ENCODE results near the gene PJA1.

PJA1 gene

DNA sequence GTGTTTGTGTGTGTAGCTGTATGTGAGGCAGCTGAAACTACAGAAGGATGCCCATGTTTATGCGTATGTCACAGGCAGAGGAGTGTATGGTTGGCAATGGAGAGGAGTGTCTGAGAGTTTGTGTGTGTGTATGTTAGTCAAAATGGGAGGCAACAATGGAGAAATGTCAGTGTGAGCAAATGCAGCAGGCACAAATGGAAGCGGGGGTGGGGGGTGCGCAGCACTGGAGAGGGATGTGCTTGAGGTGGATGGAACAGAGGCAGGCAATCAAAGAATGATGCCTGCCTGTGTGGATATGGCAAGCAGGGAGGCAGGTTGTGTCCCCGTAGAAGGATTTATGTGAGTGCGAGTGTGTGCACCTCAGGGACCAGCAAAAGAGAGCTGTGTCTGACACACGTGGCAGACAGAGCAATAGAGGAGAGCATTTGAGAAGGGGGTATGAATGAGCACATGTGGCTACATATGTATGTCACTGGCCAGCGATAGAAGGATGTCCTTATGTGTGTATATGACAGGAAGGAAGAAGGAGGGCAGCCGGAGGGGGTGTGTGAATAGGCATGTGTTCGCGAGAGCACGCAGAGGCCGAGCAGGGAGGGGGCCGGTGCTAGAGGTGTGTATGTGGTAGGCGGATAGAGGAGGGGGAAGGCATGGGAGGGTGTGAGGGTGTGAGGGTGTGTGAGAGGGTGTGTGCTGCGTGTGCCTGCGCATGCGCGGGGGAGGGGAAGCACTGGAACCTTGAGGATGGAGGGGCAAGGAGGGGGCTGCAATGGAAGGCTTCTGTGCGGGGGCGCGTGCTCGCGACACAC, 1.1 kb downstream of the PJA1 start:
- Histone ChIP-seq H3K4me3 (ENCODE audit: low read length) (peak overlapping the region; percentile 81), H4K20me1 (ENCODE audit: control insufficient read depth, insufficient read depth, low read depth, low read length) (no peaks in the 10 kb centered on the region), H3K4me1 (ENCODE audit: control insufficient read depth, low read length) (no peaks in the 10 kb centered on the region; the same call in 1 of the 2 replicates), H3K36me3 (ENCODE audit: control insufficient read depth, low read length) (no peaks in the 10 kb centered on the region), H3K27me3 (ENCODE audit: control insufficient read depth, low read length) (no peaks in the 10 kb centered on the region; the same call in 1 of the 2 replicates), H3F3A (ENCODE audit: control insufficient read depth, insufficient read depth) (no peaks in the 10 kb centered on the region), H3K27ac (ENCODE audit: low read depth, low read length) (no peak overlapping the region), H3K9me2 (replicated peaks; ENCODE audit: control insufficient read depth, low read length) (no peaks in the 10 kb centered on the region), H3K9me3 (ENCODE audit: control insufficient read depth, insufficient read depth, low read length) (no peaks in the 10 kb centered on the region), H3K79me2 (ENCODE audit: control insufficient read depth, low read length) (no peaks in the 10 kb centered on the region), H3K4me2 (ENCODE audit: low read length) (peak overlapping the region; percentile 58)
- no peak for TF ChIP-seq EZH2phosphoT487 (IDR thresholded peaks at IDR 0.05; ENCODE audit: borderline replicate concordance, low read length)
- TF ChIP-seq, protein P1, sequence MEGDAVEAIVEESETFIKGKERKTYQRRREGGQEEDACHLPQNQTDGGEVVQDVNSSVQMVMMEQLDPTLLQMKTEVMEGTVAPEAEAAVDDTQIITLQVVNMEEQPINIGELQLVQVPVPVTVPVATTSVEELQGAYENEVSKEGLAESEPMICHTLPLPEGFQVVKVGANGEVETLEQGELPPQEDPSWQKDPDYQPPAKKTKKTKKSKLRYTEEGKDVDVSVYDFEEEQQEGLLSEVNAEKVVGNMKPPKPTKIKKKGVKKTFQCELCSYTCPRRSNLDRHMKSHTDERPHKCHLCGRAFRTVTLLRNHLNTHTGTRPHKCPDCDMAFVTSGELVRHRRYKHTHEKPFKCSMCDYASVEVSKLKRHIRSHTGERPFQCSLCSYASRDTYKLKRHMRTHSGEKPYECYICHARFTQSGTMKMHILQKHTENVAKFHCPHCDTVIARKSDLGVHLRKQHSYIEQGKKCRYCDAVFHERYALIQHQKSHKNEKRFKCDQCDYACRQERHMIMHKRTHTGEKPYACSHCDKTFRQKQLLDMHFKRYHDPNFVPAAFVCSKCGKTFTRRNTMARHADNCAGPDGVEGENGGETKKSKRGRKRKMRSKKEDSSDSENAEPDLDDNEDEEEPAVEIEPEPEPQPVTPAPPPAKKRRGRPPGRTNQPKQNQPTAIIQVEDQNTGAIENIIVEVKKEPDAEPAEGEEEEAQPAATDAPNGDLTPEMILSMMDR (IDR thresholded peaks at IDR 0.05; ENCODE audit: low read depth, low read length, poor library complexity, severe bottlenecking): no peak

DNA sequence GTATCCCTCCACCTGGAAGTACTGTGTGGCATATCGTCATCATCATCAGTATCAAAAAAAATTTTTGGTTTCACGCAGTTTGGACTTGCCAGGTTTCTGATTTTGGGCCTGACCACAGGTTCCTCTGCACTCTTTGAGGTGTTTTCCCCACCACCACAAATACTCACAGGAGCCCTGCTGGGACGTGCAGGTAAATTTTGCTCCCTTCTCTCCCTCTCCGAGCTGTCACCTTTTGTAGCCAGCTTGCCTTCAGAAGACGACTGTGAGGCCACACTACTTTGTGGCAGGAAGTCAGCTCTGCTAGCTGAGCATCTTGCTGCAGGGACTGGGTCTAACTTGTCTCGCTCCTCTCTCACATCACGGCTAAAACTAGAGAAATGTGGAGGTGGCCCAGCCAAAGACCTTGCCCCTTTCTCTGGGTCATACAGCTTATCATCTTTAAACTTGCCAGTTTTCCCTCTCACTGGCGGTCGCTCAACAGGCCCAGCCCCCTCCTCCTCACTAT, 2.8 kb downstream of the PJA1 start:
- H3K4me3 ChIP-seq (ENCODE audit: low read length): no peak overlapping the region
- no peaks in the 10 kb centered on the region for H3K9me2 ChIP-seq (replicated peaks; ENCODE audit: control insufficient read depth, low read length)
- no peaks in the 10 kb centered on the region for H3K9me3 ChIP-seq (ENCODE audit: control insufficient read depth, insufficient read depth, low read length)
- H3K79me2 ChIP-seq (ENCODE audit: control insufficient read depth, low read length): no peaks in the 10 kb centered on the region
- TF ChIP-seq, protein P1 (IDR thresholded peaks at IDR 0.05; ENCODE audit: low read depth, low read length, poor library complexity, severe bottlenecking): no peak
- TF ChIP-seq EZH2phosphoT487 (IDR thresholded peaks at IDR 0.05; ENCODE audit: borderline replicate concordance, low read length): no peak
- H3K27ac ChIP-seq (ENCODE audit: low read depth, low read length): no peak overlapping the region
- no peaks in the 10 kb centered on the region for H3F3A ChIP-seq (ENCODE audit: control insufficient read depth, insufficient read depth)
- no peak overlapping the region for H3K4me2 ChIP-seq (ENCODE audit: low read length)
- no peaks in the 10 kb centered on the region for H4K20me1 ChIP-seq (ENCODE audit: control insufficient read depth, insufficient read depth, low read depth, low read length)
- H3K27me3 ChIP-seq (ENCODE audit: control insufficient read depth, low read length): no peaks in the 10 kb centered on the region; the same call in 1 of the 2 replicates
- H3K36me3 ChIP-seq (ENCODE audit: control insufficient read depth, low read length): no peaks in the 10 kb centered on the region
- no peaks in the 10 kb centered on the region; the same call in 1 of the 2 replicates for H3K4me1 ChIP-seq (ENCODE audit: control insufficient read depth, low read length)

DNA sequence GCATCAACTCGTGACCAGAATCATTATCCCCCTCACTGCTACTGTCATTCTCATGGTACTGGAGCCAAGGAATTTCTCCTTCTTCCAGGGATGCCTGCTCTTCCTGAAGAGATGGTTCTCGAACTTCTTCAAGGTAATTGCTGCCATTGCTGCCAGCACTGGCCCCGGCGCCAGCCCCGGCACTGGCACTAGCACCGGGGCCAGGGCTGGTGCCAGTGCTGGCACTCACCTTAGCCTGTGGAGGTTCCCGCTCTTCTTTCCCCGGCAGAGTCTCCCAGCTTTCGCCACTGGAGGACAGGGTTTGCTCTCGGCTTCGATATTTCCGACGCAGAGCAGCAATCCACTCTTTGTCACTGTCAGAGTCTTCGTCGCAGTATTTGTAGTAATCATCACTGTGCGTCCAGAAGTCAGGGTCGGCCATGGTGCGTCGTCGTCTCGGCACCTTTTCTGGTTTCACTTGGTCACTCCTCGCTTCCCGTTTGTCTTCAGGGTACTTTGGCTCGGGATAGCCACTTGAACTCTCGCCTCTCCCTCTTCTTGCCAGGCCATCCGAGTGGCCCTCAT, 3.4 kb downstream of the PJA1 start:
- Histone ChIP-seq H3K4me2 (ENCODE audit: low read length) (no peak overlapping the region), H3K4me1 (ENCODE audit: control insufficient read depth, low read length) (no peaks in the 10 kb centered on the region; the same call in 1 of the 2 replicates), H3K27ac (ENCODE audit: low read depth, low read length) (no peak overlapping the region), H3K9me2 (replicated peaks; ENCODE audit: control insufficient read depth, low read length) (no peaks in the 10 kb centered on the region), H3K4me3 (ENCODE audit: low read length) (no peak overlapping the region), H3K9me3 (ENCODE audit: control insufficient read depth, insufficient read depth, low read length) (no peaks in the 10 kb centered on the region), H3F3A (ENCODE audit: control insufficient read depth, insufficient read depth) (no peaks in the 10 kb centered on the region), H4K20me1 (ENCODE audit: control insufficient read depth, insufficient read depth, low read depth, low read length) (no peaks in the 10 kb centered on the region), H3K36me3 (ENCODE audit: control insufficient read depth, low read length) (no peaks in the 10 kb centered on the region), H3K27me3 (ENCODE audit: control insufficient read depth, low read length) (no peaks in the 10 kb centered on the region; the same call in 1 of the 2 replicates), H3K79me2 (ENCODE audit: control insufficient read depth, low read length) (no peaks in the 10 kb centered on the region)
- TF ChIP-seq EZH2phosphoT487 (IDR thresholded peaks at IDR 0.05; ENCODE audit: borderline replicate concordance, low read length): no peak
- TF ChIP-seq, protein P1 (IDR thresholded peaks at IDR 0.05; ENCODE audit: low read depth, low read length, poor library complexity, severe bottlenecking): no peak
